ENCODE measurements around the gene GP9. TPM values are rescaled to one million over a fixed set of nuclear protein-coding genes. Genes with fewer than 3 reads are reported as not detected.

GP9 gene
- not detected in 2 replicates for total RNA-seq
- 11.1 TPM for total RNA-seq (2013)
- polyA plus RNA-seq, result 0.45 TPM in 1 of 2 replicates, not detected in the other
- polyA minus RNA-seq, result 4.6 TPM in 1 of 2 replicates, not detected in the other

DNA sequence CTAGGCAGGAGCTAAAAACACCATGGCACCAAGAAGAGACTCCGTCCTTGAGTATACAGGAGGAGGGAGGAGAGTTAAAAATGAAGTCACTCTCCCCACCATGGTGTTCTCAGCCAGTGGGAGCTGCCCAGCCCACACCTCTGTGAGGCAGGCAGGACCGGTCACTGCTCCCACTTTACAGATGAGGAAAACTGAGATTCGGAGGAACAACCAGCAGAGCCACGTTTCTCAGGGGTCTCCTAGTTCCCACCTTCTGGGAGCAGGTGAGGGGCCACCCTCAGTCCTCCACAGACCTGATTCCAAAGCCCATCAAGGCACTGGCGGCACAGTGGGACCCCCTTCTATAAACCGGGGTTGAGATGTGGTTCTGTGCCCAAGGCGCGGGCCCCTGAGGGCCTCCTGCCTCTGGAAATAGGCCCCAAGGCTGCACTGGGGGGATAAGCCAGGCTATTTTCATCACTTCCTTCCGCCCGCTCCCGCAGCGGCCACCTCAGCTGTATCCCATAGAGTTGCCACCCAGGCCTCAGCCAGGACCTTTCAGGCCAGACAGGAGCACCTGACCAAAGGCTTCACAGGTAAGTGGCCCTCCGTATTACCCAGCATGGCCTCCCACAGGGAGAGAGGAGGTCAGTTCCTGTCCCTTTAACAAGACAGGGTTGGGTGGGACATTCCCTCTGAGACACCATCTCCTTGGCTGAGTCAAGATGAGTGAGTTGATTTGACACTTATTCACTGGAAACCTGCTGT lies at the start of gene GP9:
Gene GP9, plus strand, starts transcription at position 504 of the 747 bp plus-strand sequence. CDS start 961 bp downstream, outside the sequence.
- Mint-ChIP-seq H3K9me3 (ENCODE audit: insufficient read depth) (no peaks in the 10 kb centered on the region), H3K27ac (no peak within 1 kb of the TSS), H3K27me3 (peaks cover 32% of the 10 kb centered on the region), H3K4me3 (no peak within 1 kb of the TSS), H3K4me1 (peaks cover 9% of the 10 kb centered on the region)
- Histone ChIP-seq H3K27ac (ENCODE audit: low read length in 2 of 2) (no peak within 1 kb of the TSS), H3K9ac (ENCODE audit: low read length) (no peak within 1 kb of the TSS), H2AFZ (ENCODE audit: insufficient read depth, low read depth, low read length, poor library complexity, severe bottlenecking) (no peak within 1 kb of the TSS), H3K36me3 (replicated peaks in 1 of 2; ENCODE audit: control extremely low read depth in 1 of 2, control insufficient read depth in 1 of 2, extremely low read depth in 1 of 2, insufficient read depth in 2 of 2, low read length in 1 of 2) (no peaks in the 10 kb centered on the region), H4K20me1 (ENCODE audit: control insufficient read depth, insufficient read depth, low read length, poor library complexity, severe bottlenecking) (no peaks in the 10 kb centered on the region), H3K4me3 (ENCODE audit: control extremely low read depth in 1 of 5, extremely low read depth in 1 of 5, insufficient read depth in 1 of 5, low read depth in 2 of 5, low read length in 4 of 5) (no peak within 1 kb of the TSS), H3K4me2 (replicated peaks; ENCODE audit: low read depth, low read length, poor library complexity, severe bottlenecking) (no peak within 1 kb of the TSS), H3K9me3 (ENCODE audit: control extremely low read depth in 1 of 3, control insufficient read depth in 2 of 3, insufficient read depth in 1 of 3, low read length in 2 of 3) (peaks cover 0 to 4% (median 0%) of the 10 kb centered on the region in 3 donors), H3K79me2 (ENCODE audit: control insufficient read depth, insufficient read depth, low read length) (no peaks in the 10 kb centered on the region), H3K4me1 (ENCODE audit: control insufficient read depth in 2 of 2, insufficient read depth in 2 of 2, low read length in 2 of 2) (peaks cover 3 to 18% of the 10 kb centered on the region in 2 donors), H3K27me3 (replicated peaks in 1 of 4; ENCODE audit: control extremely low read depth in 1 of 4, control insufficient read depth in 3 of 4, insufficient read depth in 4 of 4, low read length in 3 of 4) (peaks cover 0 to 36% (median 7%) of the 10 kb centered on the region in 4 experiments)
- WGBS (ENCODE audit: insufficient coverage), result 23% methylated on average over 12 of the region's 13 CpGs
- no peak for TF ChIP-seq CTCF (IDR thresholded peaks at IDR 0.05)
- TF ChIP-seq EZH2 (IDR thresholded peaks at IDR 0.05; ENCODE audit: borderline replicate concordance, insufficient read depth, low read depth, low read length, poor library complexity, severe bottlenecking), result no peak
- no peak for ATAC-seq (ENCODE audit: low read depth)
- CTCF ChIA-PET, result no interaction called here
- POLR2A ChIA-PET, result interaction anchor here (0.6 kb wide), 1 partner anchor 173 kb away, joined by 3 read pairs; no protein-coding TSS in a partner anchor
- intact Hi-C loops (cut with micrococcal nuclease), result no loop called here
- DNase-seq, result no peak

GRCh38 chr3:129013491-129013891 lies 47.1 kb upstream of the GP9 start:
- Histone ChIP-seq H2AFZ (ENCODE audit: insufficient read depth, low read depth, low read length, poor library complexity, severe bottlenecking) (no peak overlapping the region), H3K9me3 (ENCODE audit: control extremely low read depth in 1 of 3, control insufficient read depth in 2 of 3, insufficient read depth in 1 of 3, low read length in 2 of 3) (peaks cover 0 to 11% (median 0%) of the 10 kb centered on the region in 3 donors), H3K27me3 (replicated peaks in 1 of 4; ENCODE audit: control extremely low read depth in 1 of 4, control insufficient read depth in 3 of 4, insufficient read depth in 4 of 4, low read length in 3 of 4) (no peaks in the 10 kb centered on the region), H3K4me3 (ENCODE audit: control extremely low read depth in 1 of 5, extremely low read depth in 1 of 5, insufficient read depth in 1 of 5, low read depth in 2 of 5, low read length in 4 of 5) (no peak overlapping the region), H3K9ac (ENCODE audit: low read length) (no peak overlapping the region), H3K4me2 (replicated peaks; ENCODE audit: low read depth, low read length, poor library complexity, severe bottlenecking) (no peak overlapping the region), H3K27ac (ENCODE audit: low read length in 2 of 2) (no peak overlapping the region), H3K36me3 (replicated peaks in 1 of 2; ENCODE audit: control extremely low read depth in 1 of 2, control insufficient read depth in 1 of 2, extremely low read depth in 1 of 2, insufficient read depth in 2 of 2, low read length in 1 of 2) (no peaks in the 10 kb centered on the region), H3K79me2 (ENCODE audit: control insufficient read depth, insufficient read depth, low read length) (no peaks in the 10 kb centered on the region), H4K20me1 (ENCODE audit: control insufficient read depth, insufficient read depth, low read length, poor library complexity, severe bottlenecking) (no peaks in the 10 kb centered on the region), H3K4me1 (ENCODE audit: control insufficient read depth in 2 of 2, insufficient read depth in 2 of 2, low read length in 2 of 2) (peaks cover 33 to 35% of the 10 kb centered on the region in 2 donors)
- CTCF ChIA-PET, result interaction anchor here (0.6 to 9.1 kb wide), 4 partner anchors 13 to 631 kb away, joined by 3 to 134 read pairs (median 5); no protein-coding TSS in a partner anchor
- Mint-ChIP-seq H3K27me3 (peaks cover 6% of the 10 kb centered on the region), H3K9me3 (ENCODE audit: insufficient read depth) (no peaks in the 10 kb centered on the region), H3K4me3 (no peak overlapping the region), H3K27ac (no peak overlapping the region), H3K4me1 (peaks cover 37% of the 10 kb centered on the region)
- POLR2A ChIA-PET, result interaction anchor here (0.6 to 1.1 kb wide), 3 partner anchors 14 to 15 kb away, joined by 3 read pairs; no protein-coding TSS in a partner anchor
- no peak for ATAC-seq (ENCODE audit: low read depth)
- 100% methylated on average over 3 of the region's 3 CpGs for WGBS (ENCODE audit: insufficient coverage)
- DNase-seq, result no peak
- intact Hi-C loops (cut with micrococcal nuclease), result no loop called here
- TF ChIP-seq CTCF (IDR thresholded peaks at IDR 0.05) (no peak), EZH2 (IDR thresholded peaks at IDR 0.05; ENCODE audit: borderline replicate concordance, insufficient read depth, low read depth, low read length, poor library complexity, severe bottlenecking) (no peak)

Measured in B cell (primary cell).